ENCODE measurements around the gene CUEDC2. TPM values are rescaled to one million over a fixed set of nuclear protein-coding genes. Genes with fewer than 3 reads are reported as not detected.

Gene CUEDC2
- total and polyA plus RNA-seq, 4 donors = 14.4 to 36.1 (median 24.1) TPM

DNA sequence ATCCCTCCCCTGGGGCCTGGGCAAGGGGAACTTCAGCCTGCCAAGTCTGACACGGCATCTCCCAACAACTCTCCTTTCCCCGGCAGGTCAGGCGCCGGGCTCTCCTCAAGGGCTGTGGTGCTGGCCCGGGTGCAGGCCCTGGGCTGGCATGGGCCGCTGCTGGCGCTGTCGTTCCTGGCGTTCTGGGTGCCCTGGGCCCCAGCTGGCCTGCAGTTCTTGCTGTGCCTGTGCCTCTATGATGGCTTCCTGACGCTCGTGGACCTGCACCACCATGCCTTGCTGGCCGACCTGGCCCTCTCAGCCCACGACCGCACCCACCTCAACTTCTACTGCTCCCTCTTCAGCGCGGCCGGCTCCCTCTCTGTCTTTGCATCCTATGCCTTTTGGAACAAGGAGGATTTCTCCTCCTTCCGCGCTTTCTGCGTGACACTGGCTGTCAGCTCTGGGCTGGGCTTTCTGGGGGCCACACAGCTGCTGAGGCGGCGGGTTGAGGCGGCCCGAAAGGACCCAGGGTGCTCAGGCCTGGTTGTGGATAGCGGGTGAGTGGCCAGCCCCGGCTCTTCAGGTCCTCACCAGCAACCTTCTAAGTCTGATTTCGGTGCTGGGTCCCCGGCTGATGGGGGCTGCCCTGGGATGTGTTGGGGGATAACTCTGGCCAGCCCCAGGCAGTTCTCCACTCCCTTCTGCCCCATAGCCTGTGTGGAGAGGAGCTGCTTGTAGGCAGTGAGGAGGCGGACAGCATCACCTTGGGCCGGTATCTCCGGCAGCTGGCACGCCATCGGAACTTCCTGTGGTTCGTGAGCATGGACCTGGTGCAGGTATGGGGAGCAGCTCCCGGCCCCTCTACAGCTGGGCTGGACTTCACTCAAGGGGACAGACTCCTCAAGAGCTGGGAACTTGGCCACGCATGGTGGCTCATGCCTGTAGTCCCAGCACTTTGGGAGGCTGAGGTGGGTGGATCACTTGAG, 38.5 kb upstream of the CUEDC2 start:
- TF ChIP-seq, protein P1, sequence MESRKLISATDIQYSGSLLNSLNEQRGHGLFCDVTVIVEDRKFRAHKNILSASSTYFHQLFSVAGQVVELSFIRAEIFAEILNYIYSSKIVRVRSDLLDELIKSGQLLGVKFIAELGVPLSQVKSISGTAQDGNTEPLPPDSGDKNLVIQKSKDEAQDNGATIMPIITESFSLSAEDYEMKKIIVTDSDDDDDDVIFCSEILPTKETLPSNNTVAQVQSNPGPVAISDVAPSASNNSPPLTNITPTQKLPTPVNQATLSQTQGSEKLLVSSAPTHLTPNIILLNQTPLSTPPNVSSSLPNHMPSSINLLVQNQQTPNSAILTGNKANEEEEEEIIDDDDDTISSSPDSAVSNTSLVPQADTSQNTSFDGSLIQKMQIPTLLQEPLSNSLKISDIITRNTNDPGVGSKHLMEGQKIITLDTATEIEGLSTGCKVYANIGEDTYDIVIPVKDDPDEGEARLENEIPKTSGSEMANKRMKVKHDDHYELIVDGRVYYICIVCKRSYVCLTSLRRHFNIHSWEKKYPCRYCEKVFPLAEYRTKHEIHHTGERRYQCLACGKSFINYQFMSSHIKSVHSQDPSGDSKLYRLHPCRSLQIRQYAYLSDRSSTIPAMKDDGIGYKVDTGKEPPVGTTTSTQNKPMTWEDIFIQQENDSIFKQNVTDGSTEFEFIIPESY (IDR thresholded peaks at IDR 0.05) = no peak
- TF ChIP-seq NR2F2 (IDR thresholded peaks at IDR 0.05) (no peak), HNF4G (IDR thresholded peaks at IDR 0.05) (no peak), FOXA1 (IDR thresholded peaks at IDR 0.05) (no peak), EGR1 (IDR thresholded peaks at IDR 0.05; ENCODE audit: low read depth in 2 of 2) (no peak), RAD21 (IDR thresholded peaks at IDR 0.05) (no peak), HNF4A (conservative IDR thresholded peaks at IDR 0.05) (no peak)
- TF ChIP-seq, protein P2, sequence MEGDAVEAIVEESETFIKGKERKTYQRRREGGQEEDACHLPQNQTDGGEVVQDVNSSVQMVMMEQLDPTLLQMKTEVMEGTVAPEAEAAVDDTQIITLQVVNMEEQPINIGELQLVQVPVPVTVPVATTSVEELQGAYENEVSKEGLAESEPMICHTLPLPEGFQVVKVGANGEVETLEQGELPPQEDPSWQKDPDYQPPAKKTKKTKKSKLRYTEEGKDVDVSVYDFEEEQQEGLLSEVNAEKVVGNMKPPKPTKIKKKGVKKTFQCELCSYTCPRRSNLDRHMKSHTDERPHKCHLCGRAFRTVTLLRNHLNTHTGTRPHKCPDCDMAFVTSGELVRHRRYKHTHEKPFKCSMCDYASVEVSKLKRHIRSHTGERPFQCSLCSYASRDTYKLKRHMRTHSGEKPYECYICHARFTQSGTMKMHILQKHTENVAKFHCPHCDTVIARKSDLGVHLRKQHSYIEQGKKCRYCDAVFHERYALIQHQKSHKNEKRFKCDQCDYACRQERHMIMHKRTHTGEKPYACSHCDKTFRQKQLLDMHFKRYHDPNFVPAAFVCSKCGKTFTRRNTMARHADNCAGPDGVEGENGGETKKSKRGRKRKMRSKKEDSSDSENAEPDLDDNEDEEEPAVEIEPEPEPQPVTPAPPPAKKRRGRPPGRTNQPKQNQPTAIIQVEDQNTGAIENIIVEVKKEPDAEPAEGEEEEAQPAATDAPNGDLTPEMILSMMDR (IDR thresholded peaks at IDR 0.05; ENCODE audit: low read depth, low read length, missing input control) = no peak
- TF ChIP-seq, protein P3, sequence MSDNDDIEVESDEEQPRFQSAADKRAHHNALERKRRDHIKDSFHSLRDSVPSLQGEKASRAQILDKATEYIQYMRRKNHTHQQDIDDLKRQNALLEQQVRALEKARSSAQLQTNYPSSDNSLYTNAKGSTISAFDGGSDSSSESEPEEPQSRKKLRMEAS (IDR thresholded peaks at IDR 0.05) = no peak
- no peak for DNase-seq (ENCODE audit: low spot score)
- WGBS = 98% methylated on average over 36 of the region's 36 CpGs
- H3K4me3 ChIP-seq (ENCODE audit: low read depth in 1 of 3, low read length in 3 of 3) = no peak overlapping the region
- no peaks in the 10 kb centered on the region for H3K9me3 ChIP-seq (ENCODE audit: control insufficient read depth in 4 of 4, low read length in 3 of 4)
- no peak overlapping the region for H3K9ac ChIP-seq (ENCODE audit: low read depth in 1 of 2, low read length in 2 of 2)
- H3K27me3 ChIP-seq (ENCODE audit: control insufficient read depth in 4 of 4, insufficient read depth in 4 of 4, low read length in 3 of 4) = no peaks in the 10 kb centered on the region
- no peak overlapping the region for H3K27ac ChIP-seq (ENCODE audit: low read depth in 1 of 2, low read length in 2 of 2)
- peaks cover 0 to 3% (median 1%) of the 10 kb centered on the region in 4 donors for H3K4me1 ChIP-seq (ENCODE audit: control insufficient read depth in 4 of 4, insufficient read depth in 4 of 4, low read length in 3 of 4)
- peaks cover 0 to 2% (median 0%) of the 10 kb centered on the region in 4 donors for H3K36me3 ChIP-seq (ENCODE audit: control insufficient read depth in 4 of 4, insufficient read depth in 3 of 4, low read depth in 1 of 4, low read length in 3 of 4)

DNA sequence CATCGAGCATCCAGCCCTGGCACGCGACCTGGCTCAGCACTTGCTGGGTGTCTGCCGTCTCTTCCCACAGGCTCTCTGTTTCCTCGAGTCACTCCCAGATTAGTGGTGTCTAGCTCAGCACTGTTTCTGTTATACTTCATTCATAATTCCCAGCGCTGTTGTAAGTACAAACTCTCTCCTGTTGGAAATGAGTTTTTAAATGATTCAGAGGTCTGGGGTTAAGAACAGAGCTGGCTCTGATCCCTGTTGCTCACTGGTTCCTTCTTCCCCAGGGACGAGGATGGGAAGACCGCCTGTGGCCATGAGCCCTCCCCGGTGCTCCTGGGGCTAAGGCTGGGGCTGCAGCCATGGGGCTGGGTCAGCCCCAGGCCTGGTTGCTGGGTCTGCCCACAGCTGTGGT, 36.3 kb upstream of the CUEDC2 start:
- 91% methylated on average over 9 of the region's 9 CpGs for WGBS
- H3K27me3 ChIP-seq (ENCODE audit: control insufficient read depth in 4 of 4, insufficient read depth in 4 of 4, low read length in 3 of 4) = no peaks in the 10 kb centered on the region
- H3K36me3 ChIP-seq (ENCODE audit: control insufficient read depth in 4 of 4, insufficient read depth in 3 of 4, low read depth in 1 of 4, low read length in 3 of 4) = peaks cover 0 to 2% (median 0%) of the 10 kb centered on the region in 4 donors
- DNase-seq (ENCODE audit: low spot score) = no peak
- no peaks in the 10 kb centered on the region for H3K9me3 ChIP-seq (ENCODE audit: control insufficient read depth in 4 of 4, low read length in 3 of 4)
- no peak for TF ChIP-seq FOXA2 (IDR thresholded peaks at IDR 0.05)
- TF ChIP-seq, protein P1 (IDR thresholded peaks at IDR 0.05) = no peak
- no peak overlapping the region for H3K9ac ChIP-seq (ENCODE audit: low read depth in 1 of 2, low read length in 2 of 2)
- peaks cover 0 to 2% (median under 1%) of the 10 kb centered on the region in 4 donors for H3K4me1 ChIP-seq (ENCODE audit: control insufficient read depth in 4 of 4, insufficient read depth in 4 of 4, low read length in 3 of 4)
- H3K27ac ChIP-seq (ENCODE audit: low read depth in 1 of 2, low read length in 2 of 2) = peak overlapping the region in 1 of 2 donors; percentile 37
- H3K4me3 ChIP-seq (ENCODE audit: low read depth in 1 of 3, low read length in 3 of 3) = no peak overlapping the region

All from liver (tissue), 9 donors.